ENCODE measurements around the gene UBE2G2.
A peak's percentile ranks its signal among the peaks of the same experiment; 100 is the strongest.

Gene UBE2G2

GRCh38 chr21:44800971-44801467 lies 601 bp downstream of the UBE2G2 start:
- TF ChIP-seq, protein P1, sequence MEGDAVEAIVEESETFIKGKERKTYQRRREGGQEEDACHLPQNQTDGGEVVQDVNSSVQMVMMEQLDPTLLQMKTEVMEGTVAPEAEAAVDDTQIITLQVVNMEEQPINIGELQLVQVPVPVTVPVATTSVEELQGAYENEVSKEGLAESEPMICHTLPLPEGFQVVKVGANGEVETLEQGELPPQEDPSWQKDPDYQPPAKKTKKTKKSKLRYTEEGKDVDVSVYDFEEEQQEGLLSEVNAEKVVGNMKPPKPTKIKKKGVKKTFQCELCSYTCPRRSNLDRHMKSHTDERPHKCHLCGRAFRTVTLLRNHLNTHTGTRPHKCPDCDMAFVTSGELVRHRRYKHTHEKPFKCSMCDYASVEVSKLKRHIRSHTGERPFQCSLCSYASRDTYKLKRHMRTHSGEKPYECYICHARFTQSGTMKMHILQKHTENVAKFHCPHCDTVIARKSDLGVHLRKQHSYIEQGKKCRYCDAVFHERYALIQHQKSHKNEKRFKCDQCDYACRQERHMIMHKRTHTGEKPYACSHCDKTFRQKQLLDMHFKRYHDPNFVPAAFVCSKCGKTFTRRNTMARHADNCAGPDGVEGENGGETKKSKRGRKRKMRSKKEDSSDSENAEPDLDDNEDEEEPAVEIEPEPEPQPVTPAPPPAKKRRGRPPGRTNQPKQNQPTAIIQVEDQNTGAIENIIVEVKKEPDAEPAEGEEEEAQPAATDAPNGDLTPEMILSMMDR (IDR thresholded peaks at IDR 0.05; ENCODE audit: low read depth, low read length), result peak; percentile 22
- no peak for DNase-seq (ENCODE audit: extremely low read depth, low read depth)

DNA sequence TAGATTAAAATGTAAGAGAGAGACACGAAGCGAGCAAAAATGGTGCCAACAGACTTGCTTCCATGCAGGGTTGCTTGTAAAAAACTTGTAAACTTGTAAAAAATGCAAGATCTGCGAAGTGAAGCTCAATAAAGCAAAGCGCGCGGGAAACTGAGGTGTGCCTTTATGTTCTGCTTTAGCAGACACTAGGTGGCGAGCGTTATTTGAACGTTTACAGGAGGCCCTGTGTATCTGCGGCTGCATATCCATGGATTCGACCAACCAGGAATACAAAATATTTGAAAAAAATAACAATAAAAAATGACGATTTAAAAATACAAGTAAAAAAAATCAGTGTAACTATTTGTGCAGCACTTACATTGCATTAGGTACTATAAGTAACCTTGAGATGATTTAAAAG lies 1.5 kb downstream of the UBE2G2 start:
- no peak for DNase-seq (ENCODE audit: extremely low read depth, low read depth)
- TF ChIP-seq, protein P1 (IDR thresholded peaks at IDR 0.05; ENCODE audit: low read depth, low read length), result peak; percentile 42

DNA sequence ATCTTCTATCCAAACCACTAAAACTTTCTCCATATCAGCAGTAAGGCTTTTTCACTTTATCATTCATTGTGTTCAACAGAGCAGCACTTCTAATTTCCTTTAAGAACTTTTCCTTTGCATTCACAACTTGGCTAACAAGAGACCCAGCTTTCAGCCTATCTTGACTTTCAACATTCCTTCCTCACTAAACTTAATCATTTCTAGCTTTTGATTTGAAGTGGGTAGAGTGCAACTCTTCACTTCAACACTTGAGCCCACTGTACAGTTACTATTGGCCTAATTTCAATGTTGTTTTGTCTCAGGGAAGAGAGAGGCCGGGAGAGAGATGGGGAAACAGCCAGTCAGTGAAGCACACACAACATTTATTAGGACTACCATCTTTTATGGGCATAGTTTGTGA lies 2.0 kb downstream of the UBE2G2 start:
- DNase-seq (ENCODE audit: extremely low read depth, low read depth), result no peak

GRCh38 chr21:44797775-44798174 lies 3.8 kb downstream of the UBE2G2 start:
- no peak for DNase-seq (ENCODE audit: extremely low read depth, low read depth)
- TF ChIP-seq, protein P1 (IDR thresholded peaks at IDR 0.05; ENCODE audit: low read depth, low read length), result no peak

More for the DNA sequence above, 2.0 kb downstream of the UBE2G2 start:
- TF ChIP-seq, protein P1 (IDR thresholded peaks at IDR 0.05; ENCODE audit: low read depth, low read length), result no peak

- TF ChIP-seq, protein P1 (IDR thresholded peaks at IDR 0.05; ENCODE audit: low read depth, low read length), result no peak
- no peak for DNase-seq (ENCODE audit: extremely low read depth, low read depth)
These were observed 6.3 kb downstream of the UBE2G2 start for GRCh38 chr21:44795342-44795741.

- DNase-seq (ENCODE audit: extremely low read depth, low read depth), result no peak
- TF ChIP-seq, protein P1 (IDR thresholded peaks at IDR 0.05; ENCODE audit: low read depth, low read length), result no peak
These were observed 7.8 kb downstream of the UBE2G2 start for GRCh38 chr21:44793592-44794374.

All from AG09319 (cell line).